ENCODE data around the gene RUFY1.

GRCh38 chr5:179648410-179648809 lies 98.1 kb downstream of the RUFY1 start:
- TF ChIP-seq CTCF (IDR thresholded peaks at IDR 0.05) (no peak), POLR2A (IDR thresholded peaks at IDR 0.05) (no peak)
